ENCODE data around the gene ID2. TPM values are rescaled to one million over a fixed set of nuclear protein-coding genes. Genes with fewer than 3 reads are reported as not detected.
A peak's percentile ranks its signal among the peaks of the same experiment; 100 is the strongest.

ID2 gene
- total and polyA plus RNA-seq, 2 of the 13 experiments (the other 11 are each of a cell fraction or from before 2014, with no cell fraction given): 214 to 719 TPM

DNA sequence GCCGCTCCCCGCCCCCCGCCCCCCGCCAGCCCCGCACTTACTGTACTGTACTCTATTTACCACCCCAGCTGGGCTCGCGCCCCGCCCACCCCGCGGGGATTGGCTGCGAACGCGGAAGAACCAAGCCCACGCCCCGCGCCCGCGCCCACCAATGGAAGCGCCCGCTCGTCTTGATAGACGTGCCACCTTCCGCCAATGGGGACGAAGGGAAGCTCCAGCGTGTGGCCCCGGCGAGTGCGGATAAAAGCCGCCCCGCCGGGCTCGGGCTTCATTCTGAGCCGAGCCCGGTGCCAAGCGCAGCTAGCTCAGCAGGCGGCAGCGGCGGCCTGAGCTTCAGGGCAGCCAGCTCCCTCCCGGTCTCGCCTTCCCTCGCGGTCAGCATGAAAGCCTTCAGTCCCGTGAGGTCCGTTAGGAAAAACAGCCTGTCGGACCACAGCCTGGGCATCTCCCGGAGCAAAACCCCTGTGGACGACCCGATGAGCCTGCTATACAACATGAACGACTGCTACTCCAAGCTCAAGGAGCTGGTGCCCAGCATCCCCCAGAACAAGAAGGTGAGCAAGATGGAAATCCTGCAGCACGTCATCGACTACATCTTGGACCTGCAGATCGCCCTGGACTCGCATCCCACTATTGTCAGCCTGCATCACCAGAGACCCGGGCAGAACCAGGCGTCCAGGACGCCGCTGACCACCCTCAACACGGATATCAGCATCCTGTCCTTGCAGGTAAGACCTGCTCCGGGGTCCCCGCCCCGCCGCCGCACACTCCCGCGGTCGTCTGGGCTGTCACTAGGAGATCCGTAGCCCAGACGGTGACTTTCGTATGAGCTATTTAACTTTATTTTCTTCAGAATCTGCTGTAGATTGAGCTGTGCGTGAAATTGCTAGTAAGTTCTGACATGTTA lies at the start of gene ID2 (continued):
- TF ChIP-seq IKZF4 (CRISPR knock-in tag; IDR thresholded peaks at IDR 0.05; ENCODE audit: borderline replicate concordance, low read depth, not compliant biosample characterization) (peak; percentile 83), ZNF816 (CRISPR knock-in tag; IDR thresholded peaks at IDR 0.05; ENCODE audit: borderline replicate concordance) (peak; percentile 97), ZNF841 (CRISPR knock-in tag; IDR thresholded peaks at IDR 0.05; ENCODE audit: borderline replicate concordance) (0 out of 2 replicates have a peak, but pooled peaks have one; percentile 1), HMGXB3 (CRISPR knock-in tag; IDR thresholded peaks at IDR 0.05; ENCODE audit: borderline replicate concordance) (peak; percentile 76; the same call in 1 of the 2 replicates), ZNF574 (CRISPR knock-in tag; IDR thresholded peaks at IDR 0.05) (peak; percentile 86), LCORL (IDR thresholded peaks at IDR 0.05) (no peak), LCORL (CRISPR knock-in tag; IDR thresholded peaks at IDR 0.05) (peak; percentile 73), GZF1 (CRISPR knock-in tag; IDR thresholded peaks at IDR 0.05) (peak; percentile 83; the same call in 1 of the 2 replicates), NKX3-1 (CRISPR knock-in tag; IDR thresholded peaks at IDR 0.05) (peak; percentile 92), MEIS1 (CRISPR knock-in tag; IDR thresholded peaks at IDR 0.05; ENCODE audit: borderline replicate concordance) (peak; percentile 74), FOSL2 (CRISPR knock-in tag; IDR thresholded peaks at IDR 0.05) (peak; percentile 75), ZNF570 (CRISPR knock-in tag; IDR thresholded peaks at IDR 0.05; ENCODE audit: borderline replicate concordance) (peak; percentile 70), PHF20 (CRISPR knock-in tag; IDR thresholded peaks at IDR 0.05) (peak; percentile 73), NPAS2 (CRISPR knock-in tag; IDR thresholded peaks at IDR 0.05; ENCODE audit: borderline replicate concordance) (no peak)
- TF ChIP-seq, protein P1, sequence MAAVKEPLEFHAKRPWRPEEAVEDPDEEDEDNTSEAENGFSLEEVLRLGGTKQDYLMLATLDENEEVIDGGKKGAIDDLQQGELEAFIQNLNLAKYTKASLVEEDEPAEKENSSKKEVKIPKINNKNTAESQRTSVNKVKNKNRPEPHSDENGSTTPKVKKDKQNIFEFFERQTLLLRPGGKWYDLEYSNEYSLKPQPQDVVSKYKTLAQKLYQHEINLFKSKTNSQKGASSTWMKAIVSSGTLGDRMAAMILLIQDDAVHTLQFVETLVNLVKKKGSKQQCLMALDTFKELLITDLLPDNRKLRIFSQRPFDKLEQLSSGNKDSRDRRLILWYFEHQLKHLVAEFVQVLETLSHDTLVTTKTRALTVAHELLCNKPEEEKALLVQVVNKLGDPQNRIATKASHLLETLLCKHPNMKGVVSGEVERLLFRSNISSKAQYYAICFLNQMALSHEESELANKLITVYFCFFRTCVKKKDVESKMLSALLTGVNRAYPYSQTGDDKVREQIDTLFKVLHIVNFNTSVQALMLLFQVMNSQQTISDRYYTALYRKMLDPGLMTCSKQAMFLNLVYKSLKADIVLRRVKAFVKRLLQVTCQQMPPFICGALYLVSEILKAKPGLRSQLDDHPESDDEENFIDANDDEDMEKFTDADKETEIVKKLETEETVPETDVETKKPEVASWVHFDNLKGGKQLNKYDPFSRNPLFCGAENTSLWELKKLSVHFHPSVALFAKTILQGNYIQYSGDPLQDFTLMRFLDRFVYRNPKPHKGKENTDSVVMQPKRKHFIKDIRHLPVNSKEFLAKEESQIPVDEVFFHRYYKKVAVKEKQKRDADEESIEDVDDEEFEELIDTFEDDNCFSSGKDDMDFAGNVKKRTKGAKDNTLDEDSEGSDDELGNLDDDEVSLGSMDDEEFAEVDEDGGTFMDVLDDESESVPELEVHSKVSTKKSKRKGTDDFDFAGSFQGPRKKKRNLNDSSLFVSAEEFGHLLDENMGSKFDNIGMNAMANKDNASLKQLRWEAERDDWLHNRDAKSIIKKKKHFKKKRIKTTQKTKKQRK (IDR thresholded peaks at IDR 0.05; ENCODE audit: low read length): no peak
- TF ChIP-seq, protein P2, sequence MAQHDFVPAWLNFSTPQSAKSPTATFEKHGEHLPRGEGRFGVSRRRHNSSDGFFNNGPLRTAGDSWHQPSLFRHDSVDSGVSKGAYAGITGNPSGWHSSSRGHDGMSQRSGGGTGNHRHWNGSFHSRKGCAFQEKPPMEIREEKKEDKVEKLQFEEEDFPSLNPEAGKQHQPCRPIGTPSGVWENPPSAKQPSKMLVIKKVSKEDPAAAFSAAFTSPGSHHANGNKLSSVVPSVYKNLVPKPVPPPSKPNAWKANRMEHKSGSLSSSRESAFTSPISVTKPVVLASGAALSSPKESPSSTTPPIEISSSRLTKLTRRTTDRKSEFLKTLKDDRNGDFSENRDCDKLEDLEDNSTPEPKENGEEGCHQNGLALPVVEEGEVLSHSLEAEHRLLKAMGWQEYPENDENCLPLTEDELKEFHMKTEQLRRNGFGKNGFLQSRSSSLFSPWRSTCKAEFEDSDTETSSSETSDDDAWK (CRISPR knock-in tag; IDR thresholded peaks at IDR 0.05): no peak

Data from HepG2 (cell line).